K562 (cell line): ENCODE data around the gene EYA2. TPM values are rescaled to one million over a fixed set of nuclear protein-coding genes. Genes with fewer than 3 reads are reported as not detected.

Source experiments
- ATAC-seq: fragments of 200-7000 bp; cut with Tn5 transposase; 3 replicates; pipeline ENCODE4 v1.9.1; 2020; ENCODE audit warnings: moderate library complexity
- BruUV-seq: library from RNA; stranded (reverse); fragments of 400-500 nt; replicated peaks from 2 replicates; lab custom pipeline; 2021; lab: Mats Ljungman, UMichigan
- CTCF ChIA-PET: fragments of 300-600 bp; formaldehyde crosslinking; extraction: SDS; loops from one replicate; lab custom pipeline; 2021; ENCODE audit warnings: low intra/inter-chr PET ratio; lab: Yijun Ruan, JAX
- POLR2A ChIA-PET: fragments of 300-600, 350-650 bp; sonication (Branson Sonifier 250); formaldehyde crosslinking; extraction: SDS; loops from one replicate; lab custom pipeline; 2021; ENCODE audit warnings: antibody characterized with exemption, inconsistent platforms; lab: Yijun Ruan, JAX
- DNase-seq, 4 experiments: peaks; one replicate each; pipeline versions ENCODE4 v3.0.0 to v3.0.0-alpha.2; 2011 to 2018; ENCODE audit warnings: low spot score in 3 of 4, mixed read lengths in 3 of 4; ENCODE audit errors: extremely low read depth in 1 of 4
- FAIRE-seq: peaks from 2 replicates; lab custom pipeline; 2011; peaks lifted over from hg19 to GRCh38; lab: Jason Lieb, UNC
- H2AFZ ChIP-seq: 2 replicates; pipeline ENCODE4 v1.6.0; 2011; ENCODE audit warnings: low read depth, low read length, control low read depth, inconsistent platforms
- H3K27ac ChIP-seq: fragments of 200-600 bp; 3 replicates; pipeline ENCODE4 v1.8.0; 2011; ENCODE audit warnings: low read depth, mild to moderate bottlenecking, control low read depth, inconsistent platforms, low read length, moderate library complexity, mixed read lengths; ENCODE audit errors: extremely low read depth
- H3K27me3 ChIP-seq, 2 experiments: fragments of 300-600 bp in 1 of 2; 2 replicates in 1 of 2; 3 replicates in 1 of 2; pipeline versions ENCODE4 v1.6.0 to v1.8.0; 2011; ENCODE audit warnings: inconsistent platforms in 2 of 2, low read length in 2 of 2, mild to moderate bottlenecking in 1 of 2, mixed read lengths in 1 of 2, moderate library complexity in 1 of 2; ENCODE audit not compliant: control insufficient read depth in 2 of 2, insufficient read depth in 2 of 2
- H3K36me3 ChIP-seq: fragments of 300-600 bp; 3 replicates; pipeline ENCODE4 v1.8.0; 2011; ENCODE audit warnings: mild to moderate bottlenecking, low read length, inconsistent platforms; ENCODE audit not compliant: control insufficient read depth, insufficient read depth
- H3K4me1 ChIP-seq, 2 experiments: fragments of 200-600 bp in 1 of 2; replicated peaks in 1 of 2; 2 replicates in 1 of 2; 3 replicates in 1 of 2; pipeline versions ENCODE4 v1.5.1 to v1.8.0; 2011; ENCODE audit warnings: inconsistent platforms in 2 of 2, low read length in 2 of 2, mild to moderate bottlenecking in 1 of 2, mixed read lengths in 1 of 2, moderate library complexity in 1 of 2; ENCODE audit not compliant: control insufficient read depth in 2 of 2, insufficient read depth in 2 of 2
- H3K4me2 ChIP-seq: 2 replicates; pipeline ENCODE4 v1.6.1; 2011; ENCODE audit warnings: low read length, control low read depth, inconsistent platforms, mixed read lengths; ENCODE audit not compliant: insufficient read depth
- H3K4me3 ChIP-seq: fragments of 200-600 bp; sonication (generic), shearing (Covaris generic); 2 replicates; pipeline ENCODE4 v1.5.1; 2016; ENCODE audit warnings: control low read depth, inconsistent platforms
- H3K79me2 ChIP-seq: fragments of 200-600 bp; 3 replicates; pipeline ENCODE4 v1.8.0; 2011; ENCODE audit warnings: low read length, inconsistent platforms; ENCODE audit not compliant: control insufficient read depth, insufficient read depth
- H3K9ac ChIP-seq, 2 experiments: 2 replicates each; pipeline versions ENCODE4 v1.6.0 to v1.6.1; 2011; ENCODE audit warnings: low read depth in 2 of 2, low read length in 2 of 2, control low read depth in 1 of 2, inconsistent platforms in 1 of 2, mild to moderate bottlenecking in 1 of 2, mixed read lengths in 1 of 2; ENCODE audit not compliant: insufficient read depth in 1 of 2
- H3K9me1 ChIP-seq: one replicate; pipeline ENCODE4 v1.6.0; 2011; ENCODE audit warnings: inconsistent platforms, mild to moderate bottlenecking, low read length, moderate library complexity; ENCODE audit not compliant: control insufficient read depth, insufficient read depth
- H3K9me3 ChIP-seq: replicated peaks from 2 replicates; pipeline ENCODE4 v1.5.1; 2011; ENCODE audit warnings: low read depth, low read length, inconsistent platforms; ENCODE audit not compliant: control insufficient read depth, insufficient read depth
- H4K20me1 ChIP-seq: replicated peaks from 2 replicates; pipeline ENCODE4 v1.6.1; 2011; ENCODE audit warnings: low read length, inconsistent platforms, mixed read lengths; ENCODE audit not compliant: control insufficient read depth, insufficient read depth
- C11orf30 ChIP-seq: fragments of 450-650 bp; IDR thresholded peaks from 2 replicates; pipeline ENCODE4 v1.6.1; 2016; ENCODE audit warnings: low read depth, mild to moderate bottlenecking
- E2F3 ChIP-seq: fragments of 250-450 bp; sonication (Bioruptor Pico); IDR thresholded peaks from 2 replicates; pipeline ENCODE4 v1.4.0; 2020; ENCODE audit warnings: mild to moderate bottlenecking
- GABPA ChIP-seq: fragments of 200-800 bp; sonication (Bioruptor generic); conservative IDR thresholded peaks from 2 replicates; pipeline ENCODE4 v1.6.1; 2016; ENCODE audit warnings: low read depth, missing genetic modification characterization, missing compliant biosample characterization
- GATAD2B ChIP-seq: fragments of 450-650 bp; IDR thresholded peaks from 2 replicates; pipeline ENCODE4 v1.6.1; 2017; ENCODE audit warnings: mild to moderate bottlenecking, borderline replicate concordance
- L3MBTL2 ChIP-seq: fragments of 450-650 bp; IDR thresholded peaks from 2 replicates; pipeline ENCODE4 v1.6.1; 2016; ENCODE audit warnings: mild to moderate bottlenecking, moderate library complexity
- MAFF ChIP-seq: IDR thresholded peaks from 2 replicates; pipeline ENCODE4 v1.6.1; 2012; ENCODE audit warnings: low read length, improper control_type of control experiment
- MAFG ChIP-seq: fragments of 450-650 bp; conservative IDR thresholded peaks from 2 replicates; pipeline ENCODE4 v1.6.1; 2016; ENCODE audit warnings: missing genetic modification characterization, missing compliant biosample characterization
- MAFK ChIP-seq: IDR thresholded peaks from 2 replicates; pipeline ENCODE4 v1.6.1; 2011; ENCODE audit warnings: low read length, improper control_type of control experiment
- MCM3 ChIP-seq: fragments of 450-650 bp; IDR thresholded peaks from 2 replicates; pipeline ENCODE4 v1.6.1; 2016
- NELFE ChIP-seq: IDR thresholded peaks from 2 replicates; pipeline ENCODE4 v1.6.1; 2011; ENCODE audit warnings: mild to moderate bottlenecking; ENCODE audit not compliant: insufficient read depth, insufficient read length
- NFE2 ChIP-seq: IDR thresholded peaks from 2 replicates; pipeline ENCODE4 v1.6.1; 2014; ENCODE audit warnings: antibody characterized with exemption, low read depth
- RBM34 ChIP-seq: fragments of 200-400 bp; formaldehyde crosslinking; IDR thresholded peaks from 2 replicates; pipeline ENCODE4 v1.6.1; 2018; ENCODE audit warnings: low read length, borderline replicate concordance; ENCODE audit not compliant: insufficient read depth
- WGBS: fragments of 100-300 bp; shearing (Covaris generic); methylation state at CpG from one replicate; pipeline ENCODE4 v1.1.6; 2016; ENCODE audit warnings: low coverage, mixed read lengths; ENCODE audit not compliant: insufficient coverage; ENCODE audit errors: missing lambda C conversion rate; 5-methylcytosine and 5-hydroxymethylcytosine counted together
- in situ Hi-C: fragments of 300-500 bp; cut with MboI; formaldehyde crosslinking; loops from 4 replicates; pipeline ENCODE4 v1.15.0; 2018; ENCODE audit warnings: inconsistent platforms, mixed read lengths
- intact Hi-C: fragments of 100-400 bp; cut with micrococcal nuclease; formaldehyde crosslinking; loops from 2 replicates; pipeline ENCODE4 v1.14.2; 2022
- polyA plus RNA-seq, 8 experiments: library from polyadenylated mRNA; depleted of rRNA in 4 of 8; stranded (reverse) in 5 of 8; unstranded in 3 of 8; fragments of >200 nt; fragmentation: Nextera tagmentation in 2 of 8; fragmentation: Illumina TruSeq in 1 of 8; extraction: Ambion mirVana in 2 of 8; extraction: Trizol in 1 of 8; gene quantifications; 2 replicates each; pipeline versions ENCODE4 v1.2.1 to v1.2.3, GENCODE V29; 2011 to 2014; ENCODE audit warnings: inconsistent platforms in 1 of 8, missing spikeins in 1 of 8
- total RNA-seq, 7 experiments: library from RNA; depleted of rRNA in 6 of 7; stranded (reverse); fragments of >200 nt in 6 of 7; fragmentation: Illumina TruSeq in 2 of 7; extraction: Trizol in 2 of 7; gene quantifications; 2 replicates each; pipeline versions ENCODE4 v1.2.1 to v1.2.3, GENCODE V29; 2011 to 2021; ENCODE audit warnings: low replicate concordance in 1 of 7
- TF ChIP-seq, protein P1 (sequence below): IDR thresholded peaks from 2 replicates; pipeline ENCODE4 v1.6.1; 2011; ENCODE audit warnings: borderline replicate concordance, low read depth, mild to moderate bottlenecking, moderate library complexity, low read length; ENCODE audit not compliant: insufficient read depth, poor library complexity, severe bottlenecking
- TF ChIP-seq, protein P2 (sequence below): fragments of 200-400 bp; formaldehyde crosslinking; IDR thresholded peaks from 2 replicates; pipeline ENCODE4 v1.6.1; 2017; ENCODE audit warnings: mild to moderate bottlenecking, low read depth, low read length, moderate library complexity
- TF ChIP-seq, protein P3 (sequence below): fragments of 150-350 bp; IDR thresholded peaks from 2 replicates; pipeline ENCODE4 v1.6.1; 2014; ENCODE audit warnings: low read depth, mild to moderate bottlenecking, low read length, borderline replicate concordance

The EYA2 gene
- total and polyA plus RNA-seq, 9 of the 15 experiments (the other 6 are each of a cell fraction or from before 2014, with no cell fraction given) = 0.03 TPM; not detected in 8

DNA sequence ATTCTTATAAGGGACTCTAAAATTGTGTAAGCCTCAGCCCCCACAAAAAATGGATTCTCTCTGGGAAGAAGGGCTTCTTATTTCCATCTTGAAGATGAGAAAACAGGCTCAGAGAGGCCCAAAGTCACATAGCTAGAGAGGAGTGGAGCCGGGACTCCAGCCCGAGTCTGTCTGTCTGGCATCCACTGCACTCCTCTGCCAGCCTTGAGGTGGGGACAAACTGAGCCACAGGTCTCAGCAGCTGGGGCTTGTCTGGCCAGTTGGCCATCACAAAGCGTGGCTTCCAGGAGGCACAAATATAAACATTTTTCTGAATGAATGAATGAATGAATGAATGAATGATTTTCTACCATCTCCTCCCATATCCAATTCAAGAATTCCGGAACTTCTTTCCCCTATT, 42.9 kb upstream of the EYA2 start (continued):
- no peak for TF ChIP-seq RBM34

DNA sequence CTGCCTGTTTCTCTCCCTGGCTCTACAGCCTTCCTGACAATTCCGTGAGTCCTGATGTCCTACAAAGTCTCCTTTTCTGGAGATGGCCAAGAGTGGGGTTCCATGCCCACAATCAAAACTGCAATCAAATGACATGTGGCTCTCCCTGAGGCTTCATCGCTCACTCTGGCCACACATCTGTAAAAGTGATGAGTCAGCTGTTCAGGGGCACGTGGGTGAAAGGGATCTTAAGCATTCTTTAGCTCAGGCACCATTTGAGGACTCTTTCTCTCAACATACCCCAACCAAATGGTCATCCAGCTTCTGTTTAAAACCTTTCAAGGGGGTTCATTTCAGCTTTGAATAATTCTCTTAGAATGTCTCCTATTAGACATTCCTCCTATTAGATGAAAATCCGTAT, 42.3 kb upstream of the EYA2 start:
- no peaks in the 10 kb centered on the region for H3K4me1 ChIP-seq
- H3K9ac ChIP-seq = no peak overlapping the region
- intact Hi-C loops = no loop called here
- H3K9me1 ChIP-seq = no peaks in the 10 kb centered on the region
- FAIRE-seq = peak; percentile 11
- no peak overlapping the region for H2AFZ ChIP-seq
- ChIA-PET POLR2A (no interaction called here), CTCF (no interaction called here)
- H3K79me2 ChIP-seq = no peaks in the 10 kb centered on the region
- no peaks in the 10 kb centered on the region for H4K20me1 ChIP-seq
- H3K27ac ChIP-seq = no peak overlapping the region
- WGBS = 0% methylated on average over 4 of the region's 4 CpGs
- no TSS peak for BruUV-seq
- DNase-seq = no peak
- H3K27me3 ChIP-seq = peaks cover 6 to 13% of the 10 kb centered on the region in 2 experiments; a peak in 4 of 5 replicates
- no peaks in the 10 kb centered on the region for H3K36me3 ChIP-seq
- H3K9me3 ChIP-seq = no peaks in the 10 kb centered on the region
- in situ Hi-C loops = no loop called here
- H3K4me3 ChIP-seq = no peak overlapping the region
- H3K4me2 ChIP-seq = no peak overlapping the region
- no peak for ATAC-seq
- peak; percentile 98 for TF ChIP-seq MAFF
- TF ChIP-seq, protein P1, sequence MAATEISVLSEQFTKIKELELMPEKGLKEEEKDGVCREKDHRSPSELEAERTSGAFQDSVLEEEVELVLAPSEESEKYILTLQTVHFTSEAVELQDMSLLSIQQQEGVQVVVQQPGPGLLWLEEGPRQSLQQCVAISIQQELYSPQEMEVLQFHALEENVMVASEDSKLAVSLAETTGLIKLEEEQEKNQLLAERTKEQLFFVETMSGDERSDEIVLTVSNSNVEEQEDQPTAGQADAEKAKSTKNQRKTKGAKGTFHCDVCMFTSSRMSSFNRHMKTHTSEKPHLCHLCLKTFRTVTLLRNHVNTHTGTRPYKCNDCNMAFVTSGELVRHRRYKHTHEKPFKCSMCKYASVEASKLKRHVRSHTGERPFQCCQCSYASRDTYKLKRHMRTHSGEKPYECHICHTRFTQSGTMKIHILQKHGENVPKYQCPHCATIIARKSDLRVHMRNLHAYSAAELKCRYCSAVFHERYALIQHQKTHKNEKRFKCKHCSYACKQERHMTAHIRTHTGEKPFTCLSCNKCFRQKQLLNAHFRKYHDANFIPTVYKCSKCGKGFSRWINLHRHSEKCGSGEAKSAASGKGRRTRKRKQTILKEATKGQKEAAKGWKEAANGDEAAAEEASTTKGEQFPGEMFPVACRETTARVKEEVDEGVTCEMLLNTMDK = no peak
- TF ChIP-seq GABPA (tag) = no peak
- TF ChIP-seq GATAD2B = no peak
- no peak for TF ChIP-seq E2F3 (CRISPR knock-in tag)
- TF ChIP-seq NFE2 = 0 out of 2 replicates have a peak, but pooled peaks have one; percentile 19
- TF ChIP-seq, protein P2, sequence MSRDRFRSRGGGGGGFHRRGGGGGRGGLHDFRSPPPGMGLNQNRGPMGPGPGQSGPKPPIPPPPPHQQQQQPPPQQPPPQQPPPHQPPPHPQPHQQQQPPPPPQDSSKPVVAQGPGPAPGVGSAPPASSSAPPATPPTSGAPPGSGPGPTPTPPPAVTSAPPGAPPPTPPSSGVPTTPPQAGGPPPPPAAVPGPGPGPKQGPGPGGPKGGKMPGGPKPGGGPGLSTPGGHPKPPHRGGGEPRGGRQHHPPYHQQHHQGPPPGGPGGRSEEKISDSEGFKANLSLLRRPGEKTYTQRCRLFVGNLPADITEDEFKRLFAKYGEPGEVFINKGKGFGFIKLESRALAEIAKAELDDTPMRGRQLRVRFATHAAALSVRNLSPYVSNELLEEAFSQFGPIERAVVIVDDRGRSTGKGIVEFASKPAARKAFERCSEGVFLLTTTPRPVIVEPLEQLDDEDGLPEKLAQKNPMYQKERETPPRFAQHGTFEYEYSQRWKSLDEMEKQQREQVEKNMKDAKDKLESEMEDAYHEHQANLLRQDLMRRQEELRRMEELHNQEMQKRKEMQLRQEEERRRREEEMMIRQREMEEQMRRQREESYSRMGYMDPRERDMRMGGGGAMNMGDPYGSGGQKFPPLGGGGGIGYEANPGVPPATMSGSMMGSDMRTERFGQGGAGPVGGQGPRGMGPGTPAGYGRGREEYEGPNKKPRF = no peak
- TF ChIP-seq C11orf30 = peak; percentile 92
- TF ChIP-seq, protein P3, sequence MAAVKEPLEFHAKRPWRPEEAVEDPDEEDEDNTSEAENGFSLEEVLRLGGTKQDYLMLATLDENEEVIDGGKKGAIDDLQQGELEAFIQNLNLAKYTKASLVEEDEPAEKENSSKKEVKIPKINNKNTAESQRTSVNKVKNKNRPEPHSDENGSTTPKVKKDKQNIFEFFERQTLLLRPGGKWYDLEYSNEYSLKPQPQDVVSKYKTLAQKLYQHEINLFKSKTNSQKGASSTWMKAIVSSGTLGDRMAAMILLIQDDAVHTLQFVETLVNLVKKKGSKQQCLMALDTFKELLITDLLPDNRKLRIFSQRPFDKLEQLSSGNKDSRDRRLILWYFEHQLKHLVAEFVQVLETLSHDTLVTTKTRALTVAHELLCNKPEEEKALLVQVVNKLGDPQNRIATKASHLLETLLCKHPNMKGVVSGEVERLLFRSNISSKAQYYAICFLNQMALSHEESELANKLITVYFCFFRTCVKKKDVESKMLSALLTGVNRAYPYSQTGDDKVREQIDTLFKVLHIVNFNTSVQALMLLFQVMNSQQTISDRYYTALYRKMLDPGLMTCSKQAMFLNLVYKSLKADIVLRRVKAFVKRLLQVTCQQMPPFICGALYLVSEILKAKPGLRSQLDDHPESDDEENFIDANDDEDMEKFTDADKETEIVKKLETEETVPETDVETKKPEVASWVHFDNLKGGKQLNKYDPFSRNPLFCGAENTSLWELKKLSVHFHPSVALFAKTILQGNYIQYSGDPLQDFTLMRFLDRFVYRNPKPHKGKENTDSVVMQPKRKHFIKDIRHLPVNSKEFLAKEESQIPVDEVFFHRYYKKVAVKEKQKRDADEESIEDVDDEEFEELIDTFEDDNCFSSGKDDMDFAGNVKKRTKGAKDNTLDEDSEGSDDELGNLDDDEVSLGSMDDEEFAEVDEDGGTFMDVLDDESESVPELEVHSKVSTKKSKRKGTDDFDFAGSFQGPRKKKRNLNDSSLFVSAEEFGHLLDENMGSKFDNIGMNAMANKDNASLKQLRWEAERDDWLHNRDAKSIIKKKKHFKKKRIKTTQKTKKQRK = no peak
- no peak for TF ChIP-seq MCM3
- peak; percentile 98 for TF ChIP-seq MAFK
- TF ChIP-seq L3MBTL2 = peak; percentile 43; the same call in 1 of the 2 replicates
- TF ChIP-seq MAFG (tag) = peak; percentile 92
- no peak for TF ChIP-seq NELFE
